Measurements from ENCODE around the gene KRTAP10-10. TPM values are rescaled to one million over a fixed set of nuclear protein-coding genes. Genes with fewer than 3 reads are reported as not detected.
"Not testable (repeated sequence)": the region's sequence is repeated elsewhere in the genome, so short reads cannot be mapped to it uniquely, and the experiment has no call there.

Gene KRTAP10-10
- total and polyA plus RNA-seq, 2 experiments from 2014 or later, result not detected

- no peak for TF ChIP-seq CTCF (IDR thresholded peaks at IDR 0.05; ENCODE audit: low read depth, low read length)
- H3K27ac ChIP-seq, result no peak overlapping the region
- no peaks in the 10 kb centered on the region for H3K4me1 ChIP-seq (ENCODE audit: low read depth)
- no peaks in the 10 kb centered on the region for H3K36me3 ChIP-seq
- no peak overlapping the region for H3K4me3 ChIP-seq
- no peaks in the 10 kb centered on the region for H3K27me3 ChIP-seq
- DNase-seq (ENCODE audit: low read depth in 1 of 2, low spot score in 1 of 2), result no peak
- no peaks in the 10 kb centered on the region for H3K9me3 ChIP-seq (ENCODE audit: low read depth)
Measured at GRCh38 chr21:44658913-44659595, 21.9 kb downstream of the KRTAP10-10 start.

GRCh38 chr21:44661567-44661966, 24.4 kb downstream of the KRTAP10-10 start:
- DNase-seq (ENCODE audit: low read depth in 1 of 2, low spot score in 1 of 2); H3K4me1 ChIP-seq (ENCODE audit: low read depth); H3K27ac ChIP-seq; H3K36me3 ChIP-seq; H3K27me3 ChIP-seq; H3K4me3 ChIP-seq; H3K9me3 ChIP-seq (ENCODE audit: low read depth): not testable (repeated sequence)

- no peaks in the 10 kb centered on the region for H3K36me3 ChIP-seq
- no peak for DNase-seq (ENCODE audit: low read depth in 1 of 2, low spot score in 1 of 2)
- H3K9me3 ChIP-seq (ENCODE audit: low read depth), result no peaks in the 10 kb centered on the region
- no peak overlapping the region for H3K27ac ChIP-seq
- no peak for TF ChIP-seq CTCF (IDR thresholded peaks at IDR 0.05; ENCODE audit: low read depth, low read length)
- H3K27me3 ChIP-seq, result no peaks in the 10 kb centered on the region
- no peaks in the 10 kb centered on the region for H3K4me1 ChIP-seq (ENCODE audit: low read depth)
- no peak overlapping the region for H3K4me3 ChIP-seq
Measured at GRCh38 chr21:44664691-44665090, 27.5 kb downstream of the KRTAP10-10 start.

- H3K27ac ChIP-seq, result no peak within 1 kb of the TSS
- TF ChIP-seq CTCF (IDR thresholded peaks at IDR 0.05; ENCODE audit: low read depth, low read length), result no peak
- no peak within 1 kb of the TSS for H3K4me3 ChIP-seq
- H3K27me3 ChIP-seq, result no peaks in the 10 kb centered on the region
- no peaks in the 10 kb centered on the region for H3K9me3 ChIP-seq (ENCODE audit: low read depth)
- no peaks in the 10 kb centered on the region for H3K4me1 ChIP-seq (ENCODE audit: low read depth)
- H3K36me3 ChIP-seq, result no peaks in the 10 kb centered on the region
- no peak for DNase-seq (ENCODE audit: low read depth in 1 of 2, low spot score in 1 of 2)
Measured at GRCh38 chr21:44666401-44667320, 29.5 kb downstream of the KRTAP10-10 start, which contains the start of gene KRTAP12-2. KRTAP12-2 (minus strand) TSS chr21:44666927; CDS start chr21:44666886, 41 bp downstream.

- Histone ChIP-seq H3K27ac (no peak overlapping the region), H3K4me3 (no peak overlapping the region), H3K4me1 (ENCODE audit: low read depth) (no peaks in the 10 kb centered on the region), H3K9me3 (ENCODE audit: low read depth) (no peaks in the 10 kb centered on the region), H3K27me3 (no peaks in the 10 kb centered on the region), H3K36me3 (no peaks in the 10 kb centered on the region)
- no peak for DNase-seq (ENCODE audit: low read depth in 1 of 2, low spot score in 1 of 2)
- no peak for TF ChIP-seq CTCF (IDR thresholded peaks at IDR 0.05; ENCODE audit: low read depth, low read length)
Measured at GRCh38 chr21:44667612-44668011, 30.5 kb downstream of the KRTAP10-10 start.
